ENCODE results near the gene EEA1. TPM values are rescaled to one million over a fixed set of nuclear protein-coding genes. Genes with fewer than 3 reads are reported as not detected.
A peak's percentile ranks its signal among the peaks of the same experiment; 100 is the strongest.

EEA1 gene
- total RNA-seq, 1 donor from 2014 or later = 11.6 TPM

DNA sequence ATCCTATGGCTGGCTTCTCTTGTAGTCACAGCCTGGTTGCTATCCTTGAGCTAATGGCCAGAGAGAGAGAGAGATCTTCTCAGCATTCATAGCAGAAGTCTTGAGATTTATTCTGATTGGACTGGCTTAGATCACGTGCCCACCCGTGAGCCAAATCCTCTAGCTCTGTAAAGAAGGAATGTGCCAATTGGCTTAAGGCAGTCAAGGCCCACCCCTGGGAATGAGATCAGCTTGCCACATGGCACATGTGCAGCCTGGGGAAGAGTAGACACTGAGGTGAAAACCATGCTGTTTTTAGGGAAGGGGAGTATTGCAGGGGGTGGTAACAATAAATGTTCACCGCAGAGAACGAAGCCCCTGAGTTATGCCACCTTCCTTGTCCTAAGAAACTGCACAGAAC, 190.0 kb downstream of the EEA1 start:
- Histone ChIP-seq H3K9ac (no peak overlapping the region), H3K4me1 (peaks cover 3% of the 10 kb centered on the region), H3K36me3 (no peaks in the 10 kb centered on the region), H3K4me3 (no peak overlapping the region), H3K27ac (no peak overlapping the region), H3K4me2 (no peak overlapping the region), H3K27me3 (no peaks in the 10 kb centered on the region), H3K79me2 (ENCODE audit: low read depth) (no peaks in the 10 kb centered on the region), H3K9me3 (ENCODE audit: low read depth) (no peaks in the 10 kb centered on the region), H2AFZ (replicated peaks) (peak overlapping the region; percentile 22), H4K20me1 (ENCODE audit: low read depth) (no peaks in the 10 kb centered on the region), H3F3A (ENCODE audit: low read depth) (no peaks in the 10 kb centered on the region)
- Mint-ChIP-seq H3K9me3 (no peaks in the 10 kb centered on the region), H3K4me3 (no peak overlapping the region), H3K27me3 (ENCODE audit: insufficient read depth, low read depth) (peaks cover 2% of the 10 kb centered on the region), H3K27ac (no peak overlapping the region), H3K36me3 (no peaks in the 10 kb centered on the region), H3K4me1 (peaks cover 6% of the 10 kb centered on the region)
- no peak for TF ChIP-seq EZH2phosphoT487 (IDR thresholded peaks at IDR 0.05)
- no peak for TF ChIP-seq EZH2 (IDR thresholded peaks at IDR 0.05)
- no peak for TF ChIP-seq CTCF (IDR thresholded peaks at IDR 0.05)
- DNase-seq (ENCODE audit: low spot score) = peak; percentile 20

DNA sequence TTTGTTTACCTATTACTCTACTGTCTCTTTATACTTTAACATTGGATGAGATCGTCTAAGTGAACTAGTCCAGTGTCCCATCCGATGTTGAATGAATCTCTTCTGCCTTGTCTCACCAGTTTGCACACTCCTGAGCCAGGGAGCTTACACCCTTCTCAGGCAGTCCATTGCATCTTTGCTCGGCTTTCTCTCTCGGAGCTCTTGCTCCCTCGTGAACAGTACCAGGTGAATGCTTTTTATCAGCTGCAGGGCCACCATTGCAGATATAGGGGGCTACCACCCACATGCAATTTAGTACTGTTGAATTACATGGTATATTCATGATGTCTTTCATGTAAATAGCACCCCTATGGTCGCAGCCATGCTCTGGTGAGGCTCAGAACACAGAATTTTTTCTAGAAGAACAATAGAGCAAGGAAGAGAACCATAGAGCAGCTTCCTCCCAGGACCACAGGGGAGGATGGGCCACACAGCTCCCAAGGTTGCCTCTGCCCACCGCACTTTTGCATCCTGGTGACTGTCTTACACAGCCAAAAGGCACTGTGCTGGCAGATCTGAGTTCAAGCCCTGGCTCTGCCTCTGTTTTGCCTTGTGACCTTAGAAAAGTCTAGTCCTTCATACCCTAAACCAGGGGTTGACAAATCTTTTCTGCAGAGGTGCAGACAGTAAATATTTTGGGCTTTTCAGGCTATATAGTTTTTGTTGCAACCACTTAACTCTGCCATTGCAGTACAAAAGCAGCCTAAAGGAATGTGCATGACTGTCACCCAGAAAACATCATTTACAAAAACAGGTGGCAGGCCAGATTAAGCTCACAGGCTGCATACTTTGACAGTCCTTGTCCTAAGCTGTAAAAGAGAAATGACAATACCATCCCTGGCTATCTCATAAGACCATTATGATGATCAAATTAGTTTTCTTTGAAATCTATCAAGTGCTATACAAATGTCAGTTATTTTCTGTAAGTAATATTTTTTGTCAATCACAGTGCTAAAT, 190.9 kb downstream of the EEA1 start:
- Mint-ChIP-seq H3K27me3 (ENCODE audit: insufficient read depth, low read depth) (peaks cover 2% of the 10 kb centered on the region), H3K4me3 (no peak overlapping the region), H3K4me1 (peaks cover 6% of the 10 kb centered on the region), H3K36me3 (no peaks in the 10 kb centered on the region), H3K27ac (no peak overlapping the region), H3K9me3 (no peaks in the 10 kb centered on the region)
- no peaks in the 10 kb centered on the region for H3K27me3 ChIP-seq
- H3F3A ChIP-seq (ENCODE audit: low read depth) = no peaks in the 10 kb centered on the region
- H4K20me1 ChIP-seq (ENCODE audit: low read depth) = no peaks in the 10 kb centered on the region
- H3K4me3 ChIP-seq = no peak overlapping the region
- H3K9ac ChIP-seq = no peak overlapping the region
- peak overlapping the region; percentile 77 for H2AFZ ChIP-seq (replicated peaks)
- H3K4me2 ChIP-seq = no peak overlapping the region
- no peaks in the 10 kb centered on the region for H3K79me2 ChIP-seq (ENCODE audit: low read depth)
- H3K9me3 ChIP-seq (ENCODE audit: low read depth) = no peaks in the 10 kb centered on the region
- peaks cover 3% of the 10 kb centered on the region for H3K4me1 ChIP-seq
- no peaks in the 10 kb centered on the region for H3K36me3 ChIP-seq
- H3K27ac ChIP-seq = no peak overlapping the region
- TF ChIP-seq CTCF (IDR thresholded peaks at IDR 0.05) (no peak), EZH2phosphoT487 (IDR thresholded peaks at IDR 0.05) (no peak), EZH2 (IDR thresholded peaks at IDR 0.05) (no peak)
- no peak for DNase-seq (ENCODE audit: low spot score)

DNA sequence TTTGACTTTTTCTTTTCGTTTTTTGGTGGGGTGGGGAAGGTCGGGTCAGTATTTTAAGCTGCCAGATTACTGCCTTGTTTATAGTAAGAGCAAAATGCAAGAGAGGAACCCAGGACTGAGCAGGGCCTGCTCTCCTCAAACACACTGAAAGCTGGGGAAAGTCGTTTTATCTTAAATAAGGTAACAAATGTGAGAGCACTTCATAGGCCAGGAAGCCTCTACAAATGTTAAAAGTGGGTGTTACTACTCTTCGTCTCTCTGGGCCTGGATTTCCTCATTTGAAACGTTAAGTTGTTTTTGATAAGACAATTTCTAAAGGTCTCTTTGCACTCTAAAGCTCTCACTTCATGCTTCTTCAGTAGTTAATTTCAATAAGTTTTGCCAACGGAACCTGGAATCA, 192.5 kb downstream of the EEA1 start:
- H3K27me3 ChIP-seq = no peaks in the 10 kb centered on the region
- DNase-seq (ENCODE audit: low spot score) = no peak
- Mint-ChIP-seq H3K9me3 (no peaks in the 10 kb centered on the region), H3K27me3 (ENCODE audit: insufficient read depth, low read depth) (peaks cover 2% of the 10 kb centered on the region), H3K4me3 (no peak overlapping the region), H3K36me3 (no peaks in the 10 kb centered on the region), H3K4me1 (peaks cover 6% of the 10 kb centered on the region), H3K27ac (no peak overlapping the region)
- peak overlapping the region; percentile 22 for H2AFZ ChIP-seq (replicated peaks)
- H3K9ac ChIP-seq = no peak overlapping the region
- H3F3A ChIP-seq (ENCODE audit: low read depth) = no peaks in the 10 kb centered on the region
- H3K79me2 ChIP-seq (ENCODE audit: low read depth) = no peaks in the 10 kb centered on the region
- no peak overlapping the region for H3K4me3 ChIP-seq
- H3K9me3 ChIP-seq (ENCODE audit: low read depth) = no peaks in the 10 kb centered on the region
- H3K27ac ChIP-seq = no peak overlapping the region
- no peak for TF ChIP-seq CTCF (IDR thresholded peaks at IDR 0.05)
- H3K36me3 ChIP-seq = no peaks in the 10 kb centered on the region
- H4K20me1 ChIP-seq (ENCODE audit: low read depth) = no peaks in the 10 kb centered on the region
- H3K4me1 ChIP-seq = peaks cover 3% of the 10 kb centered on the region
- no peak overlapping the region for H3K4me2 ChIP-seq

Measured in neural progenitor cell (in vitro differentiated cells).